ENCODE results near the gene DUOXA1.

Gene DUOXA1

GRCh38 chr15:45148076-45149059 is 18.7 kb upstream of the DUOXA1 start:
- DNase-seq = peak; percentile 77
- H3K36me3 ChIP-seq = no peaks in the 10 kb centered on the region
- no peak overlapping the region for H3K4me3 ChIP-seq (ENCODE audit: low read depth, low read length)
- no peaks in the 10 kb centered on the region for H3K27me3 ChIP-seq
- H3K9me3 ChIP-seq = no peaks in the 10 kb centered on the region
- no peak for TF ChIP-seq CTCF (IDR thresholded peaks at IDR 0.05; ENCODE audit: low read depth, low read length)
- peaks cover 34% of the 10 kb centered on the region for H3K4me1 ChIP-seq

- Histone ChIP-seq H3K36me3 (no peaks in the 10 kb centered on the region), H3K4me1 (peaks cover 34% of the 10 kb centered on the region), H3K9me3 (no peaks in the 10 kb centered on the region), H3K27me3 (no peaks in the 10 kb centered on the region), H3K4me3 (ENCODE audit: low read depth, low read length) (no peak overlapping the region)
- no peak for TF ChIP-seq CTCF (IDR thresholded peaks at IDR 0.05; ENCODE audit: low read depth, low read length)
- DNase-seq = no peak
Observed at GRCh38 chr15:45147606-45148005, 17.9 kb upstream of the DUOXA1 start.

- Histone ChIP-seq H3K36me3 (no peaks in the 10 kb centered on the region), H3K9me3 (no peaks in the 10 kb centered on the region), H3K27me3 (no peaks in the 10 kb centered on the region), H3K4me3 (ENCODE audit: low read depth, low read length) (no peak overlapping the region), H3K4me1 (peaks cover 31% of the 10 kb centered on the region)
- no peak for TF ChIP-seq CTCF (IDR thresholded peaks at IDR 0.05; ENCODE audit: low read depth, low read length)
- DNase-seq = no peak
Observed at GRCh38 chr15:45146405-45146804, 16.7 kb upstream of the DUOXA1 start.

GRCh38 chr15:45144775-45145174 is 15.1 kb upstream of the DUOXA1 start:
- no peak for DNase-seq

GRCh38 chr15:45143946-45144345 is 14.3 kb upstream of the DUOXA1 start:
- no peaks in the 10 kb centered on the region for H3K27me3 ChIP-seq
- no peak overlapping the region for H3K4me3 ChIP-seq (ENCODE audit: low read depth, low read length)
- H3K36me3 ChIP-seq = no peaks in the 10 kb centered on the region
- no peak for DNase-seq
- TF ChIP-seq CTCF (IDR thresholded peaks at IDR 0.05; ENCODE audit: low read depth, low read length) = no peak
- H3K9me3 ChIP-seq = no peaks in the 10 kb centered on the region
- peaks cover 8% of the 10 kb centered on the region for H3K4me1 ChIP-seq

More at GRCh38 chr15:45144775-45145174, 15.1 kb upstream of the DUOXA1 start:
- peaks cover 17% of the 10 kb centered on the region for H3K4me1 ChIP-seq
- no peaks in the 10 kb centered on the region for H3K9me3 ChIP-seq
- no peak overlapping the region for H3K4me3 ChIP-seq (ENCODE audit: low read depth, low read length)
- no peaks in the 10 kb centered on the region for H3K36me3 ChIP-seq
- no peak for TF ChIP-seq CTCF (IDR thresholded peaks at IDR 0.05; ENCODE audit: low read depth, low read length)
- no peaks in the 10 kb centered on the region for H3K27me3 ChIP-seq

- DNase-seq = no peak
- no peaks in the 10 kb centered on the region for H3K9me3 ChIP-seq
- H3K36me3 ChIP-seq = no peaks in the 10 kb centered on the region
- H3K4me1 ChIP-seq = peaks cover 4% of the 10 kb centered on the region
- TF ChIP-seq CTCF (IDR thresholded peaks at IDR 0.05; ENCODE audit: low read depth, low read length) = no peak
- H3K27me3 ChIP-seq = no peaks in the 10 kb centered on the region
- H3K4me3 ChIP-seq (ENCODE audit: low read depth, low read length) = no peak overlapping the region
Observed at GRCh38 chr15:45143056-45143455, 13.4 kb upstream of the DUOXA1 start.
